Ishikawa (cell line): Measurements from ENCODE around the gene ACLY.

Experiments used
- CEBPB ChIP-seq: IDR thresholded peaks from 2 replicates; pipeline ENCODE4 v1.6.1; 2012
- EGR1 ChIP-seq: IDR thresholded peaks from 2 replicates; pipeline ENCODE4 v1.6.1; 2012
- EP300 ChIP-seq: IDR thresholded peaks from 2 replicates; pipeline ENCODE4 v1.6.1; 2012; ENCODE audit warnings: borderline replicate concordance
- FOXM1 ChIP-seq: IDR thresholded peaks from 2 replicates; pipeline ENCODE4 v1.6.1; 2012; ENCODE audit warnings: low read depth, borderline replicate concordance
- MAX ChIP-seq: IDR thresholded peaks from 2 replicates; pipeline ENCODE4 v1.6.1; 2012
- RAD21 ChIP-seq: IDR thresholded peaks from 2 replicates; pipeline ENCODE4 v1.6.1; 2012; ENCODE audit warnings: low read depth
- REST ChIP-seq: IDR thresholded peaks from 2 replicates; pipeline ENCODE4 v1.6.1; 2012; ENCODE audit warnings: low read depth, mild to moderate bottlenecking
- TAF1 ChIP-seq: IDR thresholded peaks from 2 replicates; pipeline ENCODE4 v1.6.1; 2012; ENCODE audit warnings: low read depth, mild to moderate bottlenecking
- TCF12 ChIP-seq: IDR thresholded peaks from 2 replicates; pipeline ENCODE4 v1.6.1; 2012; ENCODE audit warnings: low read depth
- ZBTB7A ChIP-seq: IDR thresholded peaks from 2 replicates; pipeline ENCODE4 v1.6.1; 2012; ENCODE audit warnings: low read depth

- TF ChIP-seq RAD21, result no peak
- TF ChIP-seq CEBPB, result no peak
- no peak for TF ChIP-seq ZBTB7A
- TF ChIP-seq EP300, result no peak
- TF ChIP-seq TCF12, result no peak
- no peak for TF ChIP-seq REST
- no peak for TF ChIP-seq FOXM1
- no peak for TF ChIP-seq EGR1
- TF ChIP-seq TAF1, result no peak
- TF ChIP-seq MAX, result no peak
Measured at GRCh38 chr17:41907633-41908539, 10.9 kb downstream of the ACLY start.
